Astrocyte of the cerebellum (primary cell): ENCODE data around the gene SLC5A4.

Experiments
- DNase-seq: peaks from one replicate; pipeline ENCODE4 v3.0.0-alpha.2; 2011; ENCODE audit warnings: low read depth
- H3K4me3 ChIP-seq: 2 replicates; pipeline ENCODE4 v1.5.1; 2011; ENCODE audit warnings: mild to moderate bottlenecking, low read depth, low read length, moderate library complexity
- CTCF ChIP-seq: IDR thresholded peaks from 2 replicates; pipeline ENCODE4 v1.5.1; 2012; ENCODE audit warnings: low read length, low read depth, moderate library complexity, mild to moderate bottlenecking; ENCODE audit errors: missing control alignments
- in situ Hi-C: cut with HindIII; loops from 2 replicates; pipeline ENCODE4 v1.10.0; 2017; ENCODE audit warnings: low sequenced_read_pairs

The SLC5A4 gene

GRCh38 chr22:32248276-32248675, 6.9 kb downstream of the SLC5A4 start:
- in situ Hi-C loops, result no loop called here
- no peak for DNase-seq
- TF ChIP-seq CTCF, result no peak
- H3K4me3 ChIP-seq, result no peak overlapping the region

GRCh38 chr22:32246166-32246565, 9.0 kb downstream of the SLC5A4 start:
- DNase-seq, result no peak
- H3K4me3 ChIP-seq, result no peak overlapping the region
- no peak for TF ChIP-seq CTCF
- in situ Hi-C loops, result no loop called here

GRCh38 chr22:32245042-32245441, 10.1 kb downstream of the SLC5A4 start:
- no peak for DNase-seq
- TF ChIP-seq CTCF, result no peak
- H3K4me3 ChIP-seq, result no peak overlapping the region
- in situ Hi-C loops, result no loop called here

- no peak for DNase-seq
- TF ChIP-seq CTCF, result no peak
- H3K4me3 ChIP-seq, result no peak overlapping the region
- in situ Hi-C loops, result no loop called here
These were observed 10.6 kb downstream of the SLC5A4 start for GRCh38 chr22:32244547-32244946.

GRCh38 chr22:32240461-32240860, 14.7 kb downstream of the SLC5A4 start:
- in situ Hi-C loops, result no loop called here
- no peak for DNase-seq
- no peak overlapping the region for H3K4me3 ChIP-seq
- no peak for TF ChIP-seq CTCF

- in situ Hi-C loops, result no loop called here
- no peak for DNase-seq
- TF ChIP-seq CTCF, result no peak
- no peak overlapping the region for H3K4me3 ChIP-seq
These were observed 17.2 kb downstream of the SLC5A4 start for GRCh38 chr22:32237906-32238305.

- in situ Hi-C loops, result no loop called here
These were observed 18.2 kb downstream of the SLC5A4 start for GRCh38 chr22:32236970-32237369.

More at GRCh38 chr22:32236970-32237369, 18.2 kb downstream of the SLC5A4 start:
- no peak overlapping the region for H3K4me3 ChIP-seq
- no peak for TF ChIP-seq CTCF
- DNase-seq, result no peak
